HUES64 (cell line): ENCODE measurements around the gene DLG5.

Experiments
- H3K27ac ChIP-seq: 2 replicates; pipeline ENCODE4 v1.7.0; 2013; ENCODE audit warnings: low read depth, low read length, inconsistent platforms
- H3K27me3 ChIP-seq: 2 replicates; pipeline ENCODE4 v1.6.1; 2013; ENCODE audit warnings: mild to moderate bottlenecking, low read length; ENCODE audit not compliant: insufficient read depth
- H3K36me3 ChIP-seq: 2 replicates; pipeline ENCODE4 v1.6.1; 2013; ENCODE audit warnings: mild to moderate bottlenecking, low read length; ENCODE audit not compliant: insufficient read depth
- H3K4me1 ChIP-seq: 2 replicates; pipeline ENCODE4 v1.6.1; 2013; ENCODE audit warnings: mild to moderate bottlenecking, low read length, moderate library complexity; ENCODE audit not compliant: insufficient read depth
- H3K4me3 ChIP-seq: 2 replicates; pipeline ENCODE4 v1.5.1; 2013; ENCODE audit warnings: mild to moderate bottlenecking, low read length, moderate library complexity
- H3K9ac ChIP-seq: 2 replicates; pipeline ENCODE4 v1.6.1; 2013; ENCODE audit warnings: mild to moderate bottlenecking, low read depth, low read length
- H3K9me3 ChIP-seq: 2 replicates; pipeline ENCODE4 v1.6.1; 2013; ENCODE audit warnings: low read depth, low read length; ENCODE audit not compliant: insufficient read depth
- WGBS: fragments of 150-250, 120-280 bp; methylation state at CpG from one replicate; pipeline ENCODE4 v1.1.7; 2013; ENCODE audit warnings: missing lambda C conversion rate; 5-methylcytosine and 5-hydroxymethylcytosine counted together

Gene DLG5

DNA sequence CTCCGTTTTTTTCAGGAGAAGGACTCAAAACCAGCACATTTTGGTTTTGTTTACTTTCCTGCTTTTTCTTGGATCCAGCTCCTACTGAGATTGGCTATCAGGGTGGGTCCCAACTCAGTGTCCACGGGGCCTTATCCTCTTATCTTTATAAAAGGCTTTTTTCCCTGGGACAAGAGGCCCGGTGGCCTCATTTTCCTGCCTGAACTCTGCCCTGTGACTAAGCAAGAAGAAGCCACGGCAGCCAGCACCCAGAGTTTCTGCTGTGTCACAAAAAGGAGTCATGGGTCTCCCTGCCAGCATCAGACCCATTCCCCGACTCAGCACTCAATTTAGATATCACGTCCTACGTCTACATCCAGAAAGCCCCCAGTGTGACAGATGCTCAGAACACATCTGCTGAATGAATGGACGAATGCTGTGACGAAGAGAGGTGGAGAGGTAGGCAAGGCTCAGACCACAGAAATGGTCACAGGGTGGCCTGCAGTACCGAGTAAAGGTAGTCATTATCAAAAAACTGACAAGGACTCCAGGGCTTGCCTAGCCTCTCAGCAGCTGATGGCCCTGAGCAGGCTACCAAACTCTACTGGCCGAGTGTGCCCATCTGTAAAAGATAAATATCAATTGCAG, 16.7 kb downstream of the DLG5 start:
- Histone ChIP-seq H3K4me3 (no peak overlapping the region), H3K27me3 (no peaks in the 10 kb centered on the region), H3K27ac (0 out of 2 replicates have a peak overlapping the region, but pooled peaks have one; percentile 17), H3K4me1 (peaks cover 9% of the 10 kb centered on the region; the same call in 1 of the 2 replicates), H3K36me3 (no peaks in the 10 kb centered on the region), H3K9ac (no peak overlapping the region), H3K9me3 (no peaks in the 10 kb centered on the region)
- 87% methylated on average over 11 of the region's 11 CpGs for WGBS

DNA sequence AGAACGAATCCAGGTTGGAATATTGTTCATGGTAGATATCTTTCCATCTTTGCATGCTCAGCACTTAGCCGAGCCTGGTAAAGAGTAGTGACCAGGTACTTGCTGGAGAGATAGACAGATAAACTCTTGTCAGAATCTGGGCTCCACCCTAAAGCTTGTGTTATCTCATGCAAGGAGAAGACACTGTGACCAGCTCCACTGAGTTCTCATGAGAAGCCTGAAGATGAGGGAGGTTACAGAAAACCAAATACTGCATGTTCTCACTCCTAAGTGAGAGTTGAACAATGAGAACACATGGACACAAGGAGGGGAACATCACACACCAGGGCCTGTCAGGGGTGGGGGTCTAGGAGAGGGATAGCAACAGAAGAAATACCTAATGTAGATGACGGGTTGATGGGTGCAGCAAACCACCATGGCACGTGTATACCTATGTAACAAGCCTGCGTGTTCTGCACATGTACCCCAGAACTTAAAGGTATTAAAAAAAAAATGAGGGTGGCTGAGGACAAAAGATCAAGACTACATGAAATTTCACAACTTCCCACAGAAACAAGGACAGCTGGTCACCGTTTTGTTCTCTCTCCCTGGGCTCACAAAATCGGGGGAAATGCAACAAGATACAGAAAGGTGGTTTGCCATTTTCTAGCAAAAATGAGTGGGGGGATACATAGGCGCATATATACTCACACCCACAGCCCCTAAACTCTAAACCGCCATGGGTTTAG, 17.4 kb downstream of the DLG5 start:
- no peaks in the 10 kb centered on the region for H3K9me3 ChIP-seq
- H3K4me3 ChIP-seq = no peak overlapping the region
- no peak overlapping the region for H3K27ac ChIP-seq
- no peaks in the 10 kb centered on the region for H3K27me3 ChIP-seq
- peaks cover 9% of the 10 kb centered on the region; the same call in 1 of the 2 replicates for H3K4me1 ChIP-seq
- WGBS = 89% methylated on average over 9 of the region's 9 CpGs
- no peak overlapping the region for H3K9ac ChIP-seq
- no peaks in the 10 kb centered on the region for H3K36me3 ChIP-seq

DNA sequence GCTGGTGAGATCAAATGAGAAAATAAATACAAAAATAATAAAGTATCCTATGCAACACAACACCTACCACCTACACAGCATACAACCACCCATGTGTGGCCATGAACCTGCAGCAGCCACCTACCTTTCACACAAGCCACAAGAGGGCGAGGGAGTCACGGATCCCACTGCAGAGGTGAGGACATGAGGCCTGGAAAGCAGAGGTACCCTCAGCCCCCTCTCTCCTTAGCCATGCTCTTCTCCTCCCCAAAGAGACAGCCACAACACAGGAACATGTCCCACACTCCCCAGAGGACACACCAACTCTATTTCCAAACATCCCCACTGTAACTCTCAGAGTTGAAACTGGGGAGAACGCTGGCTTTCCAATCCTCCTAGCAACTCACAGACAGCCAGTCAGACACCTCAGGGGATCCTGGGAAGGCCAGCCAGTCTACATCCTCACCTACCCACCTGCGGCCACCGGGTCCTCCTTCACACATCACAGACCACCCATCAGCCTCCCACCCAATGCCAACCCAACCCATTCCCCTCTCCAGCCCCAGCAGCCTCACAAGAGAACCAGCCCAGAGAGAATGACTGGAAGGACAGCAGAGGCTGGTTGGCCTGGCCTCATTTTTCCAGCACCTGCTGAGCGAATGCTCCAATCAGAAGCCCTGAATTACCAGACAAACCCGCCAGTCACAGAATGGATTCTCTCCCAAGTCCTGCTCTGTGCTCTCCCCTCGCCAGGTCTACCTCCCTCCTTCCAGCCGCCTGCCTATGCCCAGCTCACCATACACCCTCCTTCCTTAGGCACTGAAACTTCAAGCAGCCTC, 18.4 kb downstream of the DLG5 start:
- H3K4me3 ChIP-seq = no peak overlapping the region
- H3K27ac ChIP-seq = no peak overlapping the region
- no peak overlapping the region for H3K9ac ChIP-seq
- no peaks in the 10 kb centered on the region for H3K36me3 ChIP-seq
- no peaks in the 10 kb centered on the region for H3K27me3 ChIP-seq
- 83% methylated on average over 9 of the region's 9 CpGs for WGBS
- peaks cover 9% of the 10 kb centered on the region; the same call in 1 of the 2 replicates for H3K4me1 ChIP-seq
- no peaks in the 10 kb centered on the region for H3K9me3 ChIP-seq

DNA sequence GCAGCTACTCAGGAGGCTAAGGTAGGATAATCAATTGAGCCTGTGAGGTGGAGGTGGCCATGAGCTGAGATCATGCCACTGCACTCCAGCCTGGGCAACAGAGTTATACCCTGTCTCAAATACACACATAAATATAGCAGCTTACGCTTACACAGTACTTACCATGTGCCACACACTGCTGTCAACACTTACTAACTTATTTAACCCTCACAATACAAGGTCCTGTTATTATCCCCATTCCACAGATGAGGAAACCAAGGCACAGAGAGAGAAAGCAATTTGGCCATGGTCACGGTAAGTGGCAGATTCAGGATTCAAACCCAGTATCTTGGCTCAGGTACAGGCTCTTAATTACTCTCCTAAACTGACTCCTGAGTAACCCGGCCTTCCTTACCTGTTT, 19.1 kb downstream of the DLG5 start:
- peaks cover 9% of the 10 kb centered on the region; the same call in 1 of the 2 replicates for H3K4me1 ChIP-seq
- H3K27ac ChIP-seq = no peak overlapping the region
- no peak overlapping the region for H3K4me3 ChIP-seq
- no peaks in the 10 kb centered on the region for H3K27me3 ChIP-seq
- WGBS = 96% methylated on average over 3 of the region's 3 CpGs
- no peaks in the 10 kb centered on the region for H3K36me3 ChIP-seq
- no peak overlapping the region for H3K9ac ChIP-seq
- H3K9me3 ChIP-seq = no peaks in the 10 kb centered on the region

DNA sequence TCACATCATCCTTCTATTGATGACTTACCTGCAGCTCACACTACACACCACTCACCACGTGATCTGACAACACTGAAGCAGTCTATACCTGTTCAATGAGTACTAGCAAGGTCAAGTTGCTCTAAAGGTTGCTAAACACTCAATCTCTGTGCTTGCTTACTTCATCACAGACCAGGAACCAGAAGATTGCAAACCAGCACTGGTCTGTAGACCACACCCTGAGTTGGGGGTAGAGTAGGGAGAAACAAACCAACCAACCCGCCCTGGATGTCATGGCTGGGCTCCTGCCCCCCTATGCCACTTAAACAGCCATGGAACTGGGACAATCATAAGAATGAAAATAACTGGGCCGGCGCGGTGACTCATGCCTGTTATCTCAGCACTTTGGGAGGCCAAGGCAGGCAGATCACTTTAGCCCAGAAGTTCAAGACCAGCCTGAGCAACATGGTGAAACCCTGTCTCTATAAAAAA, 19.6 kb downstream of the DLG5 start:
- no peaks in the 10 kb centered on the region for H3K36me3 ChIP-seq
- no peak overlapping the region for H3K9ac ChIP-seq
- H3K4me1 ChIP-seq = peaks cover 12% of the 10 kb centered on the region; the same call in 1 of the 2 replicates
- 92% methylated on average over 5 of the region's 5 CpGs for WGBS
- H3K4me3 ChIP-seq = no peak overlapping the region
- H3K27me3 ChIP-seq = no peaks in the 10 kb centered on the region
- H3K9me3 ChIP-seq = no peaks in the 10 kb centered on the region
- no peak overlapping the region for H3K27ac ChIP-seq

DNA sequence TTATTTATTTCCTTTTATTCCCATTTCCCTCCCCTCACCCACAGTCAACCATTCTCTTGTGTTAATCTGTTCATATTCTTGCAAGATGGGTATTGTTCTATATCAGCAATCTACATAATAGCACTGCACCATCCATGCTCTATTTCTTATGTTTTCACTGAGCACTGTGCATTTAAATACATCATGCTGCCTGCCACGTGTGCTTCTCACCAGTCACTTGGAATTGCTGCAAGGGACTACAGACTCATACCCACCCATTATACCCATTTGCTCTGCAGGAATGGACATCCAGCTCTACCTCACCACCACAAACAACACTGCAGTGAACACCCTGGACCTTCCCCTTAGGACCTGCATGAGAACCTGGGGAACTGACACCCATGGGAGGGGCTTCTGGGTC, 20.8 kb downstream of the DLG5 start:
- H3K27me3 ChIP-seq = no peaks in the 10 kb centered on the region
- H3K9ac ChIP-seq = no peak overlapping the region
- peaks cover 15% of the 10 kb centered on the region; the same call in 1 of the 2 replicates for H3K4me1 ChIP-seq
- H3K27ac ChIP-seq = no peak overlapping the region
- H3K9me3 ChIP-seq = no peaks in the 10 kb centered on the region
- no peaks in the 10 kb centered on the region for H3K36me3 ChIP-seq
- no peak overlapping the region for H3K4me3 ChIP-seq
- WGBS = 86% methylated on average over 1 of the region's 1 CpG

DNA sequence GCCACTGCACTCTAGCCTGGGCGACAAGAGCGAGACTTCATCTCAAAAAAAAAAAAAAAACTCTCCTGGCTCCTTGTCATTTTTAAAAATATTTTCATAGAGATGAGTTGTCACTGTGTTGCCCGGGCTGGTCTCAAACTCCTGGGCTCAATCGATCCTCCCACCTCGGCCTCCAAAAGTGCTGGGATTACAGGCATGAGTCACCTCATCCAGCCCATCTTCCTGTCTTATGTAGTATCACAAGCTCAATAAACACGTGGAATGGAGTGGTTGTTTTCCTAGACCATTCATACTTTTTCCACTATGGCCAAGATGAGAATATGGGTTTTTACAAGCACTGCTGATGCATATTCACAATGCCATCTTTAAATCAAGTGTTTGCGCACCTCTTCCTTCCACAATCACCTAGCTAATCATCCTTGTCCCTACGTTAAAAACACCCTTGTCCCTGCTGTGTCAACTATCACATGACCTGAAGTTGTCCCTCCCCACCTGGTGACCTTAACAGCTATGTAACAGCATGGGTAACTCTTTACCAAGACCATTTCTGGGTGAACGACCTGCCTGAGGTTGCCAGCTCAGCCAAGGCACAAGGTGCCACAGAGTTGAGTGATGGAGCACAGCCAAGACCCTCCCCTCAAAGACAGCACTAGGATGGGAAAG, 21.3 kb downstream of the DLG5 start:
- Histone ChIP-seq H3K4me3 (no peak overlapping the region), H3K4me1 (peaks cover 14% of the 10 kb centered on the region; the same call in 1 of the 2 replicates), H3K9me3 (no peaks in the 10 kb centered on the region), H3K27ac (no peak overlapping the region), H3K27me3 (no peaks in the 10 kb centered on the region), H3K36me3 (no peaks in the 10 kb centered on the region), H3K9ac (no peak overlapping the region)
- WGBS = 88% methylated on average over 7 of the region's 9 CpGs

DNA sequence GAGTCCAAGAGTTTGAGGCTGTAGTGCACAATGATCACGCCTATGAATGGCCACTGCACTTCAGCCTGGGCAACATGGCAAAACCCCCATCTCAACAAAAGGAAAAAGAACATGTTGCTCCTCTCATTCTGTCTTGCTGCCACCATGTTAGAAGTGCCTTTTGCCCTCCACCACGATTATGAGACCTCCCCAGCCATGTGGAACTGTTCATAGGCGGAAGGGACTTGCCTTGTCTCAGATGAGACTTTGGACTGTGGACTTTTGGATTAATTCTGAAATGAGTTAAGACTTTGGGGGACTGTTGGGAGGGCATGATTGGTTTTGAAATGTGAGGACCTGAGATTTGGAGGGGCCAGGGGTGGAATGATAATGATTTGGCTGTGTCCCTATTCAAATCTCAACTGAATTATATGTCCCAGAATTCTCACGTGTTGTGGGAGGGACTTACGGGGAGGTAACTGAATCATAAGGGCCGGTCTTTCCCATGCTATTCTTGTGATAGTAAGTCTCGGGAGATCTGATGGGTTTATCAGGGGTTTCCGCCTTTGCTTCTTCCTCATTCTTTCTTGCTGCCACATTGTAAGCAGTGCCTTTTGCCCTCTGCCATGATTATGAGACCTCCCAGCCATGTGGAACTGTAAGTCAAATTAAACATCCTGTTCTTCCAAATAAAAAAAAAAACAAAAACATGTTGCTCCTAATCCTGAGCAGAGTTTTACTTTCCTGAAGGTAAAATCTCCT, 22.3 kb downstream of the DLG5 start:
- Histone ChIP-seq H3K36me3 (no peaks in the 10 kb centered on the region), H3K9ac (no peak overlapping the region), H3K9me3 (no peaks in the 10 kb centered on the region), H3K4me1 (peaks cover 7% of the 10 kb centered on the region; the same call in 1 of the 2 replicates), H3K27ac (no peak overlapping the region), H3K4me3 (no peak overlapping the region), H3K27me3 (no peaks in the 10 kb centered on the region)
- 93% methylated on average over 8 of the region's 8 CpGs for WGBS

DNA sequence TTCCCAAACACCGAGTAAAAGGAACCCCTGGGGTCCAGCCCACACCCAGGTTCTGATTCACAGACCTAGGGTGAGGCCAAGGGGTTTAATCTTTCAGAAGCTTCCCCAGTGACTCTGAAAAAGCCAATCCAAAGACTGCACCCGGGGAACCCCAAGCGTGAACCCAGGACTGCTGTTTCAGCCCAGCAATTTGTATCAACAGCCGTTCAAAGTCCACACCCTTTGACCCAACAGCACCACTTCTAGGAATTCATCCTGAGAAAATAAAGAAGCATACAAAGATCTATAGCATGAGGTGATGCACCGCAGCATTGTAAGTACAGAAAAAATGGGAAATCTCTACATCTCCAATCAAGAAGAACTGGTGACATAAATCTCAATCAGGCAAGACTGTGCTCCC, 24.4 kb downstream of the DLG5 start:
- Histone ChIP-seq H3K9ac (no peak overlapping the region), H3K4me1 (peaks cover 19% of the 10 kb centered on the region), H3K27me3 (no peaks in the 10 kb centered on the region), H3K36me3 (no peaks in the 10 kb centered on the region), H3K27ac (no peak overlapping the region), H3K4me3 (no peak overlapping the region), H3K9me3 (no peaks in the 10 kb centered on the region)
- WGBS = 87% methylated on average over 5 of the region's 5 CpGs

DNA sequence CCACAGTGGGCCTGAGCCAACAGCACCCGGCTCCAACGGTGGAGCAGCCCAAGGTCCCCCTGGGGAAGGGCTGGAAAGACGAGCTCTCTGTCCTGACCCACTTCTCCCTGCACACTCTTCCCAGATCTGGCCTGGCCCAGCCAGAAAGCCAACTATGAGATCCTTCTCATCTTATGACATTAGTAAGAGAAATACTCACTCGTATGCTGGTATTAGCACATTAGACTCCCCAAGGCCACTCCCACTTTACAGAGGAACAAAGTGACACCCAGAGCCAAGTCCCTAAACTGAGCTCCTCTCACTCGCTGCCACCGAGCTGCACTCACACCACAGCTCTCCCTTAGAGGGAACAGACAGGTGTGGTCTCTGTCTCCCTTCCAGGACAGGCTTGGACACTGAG, 24.8 kb downstream of the DLG5 start:
- WGBS = 88% methylated on average over 6 of the region's 6 CpGs
- Histone ChIP-seq H3K27ac (no peak overlapping the region), H3K27me3 (no peaks in the 10 kb centered on the region), H3K9me3 (no peaks in the 10 kb centered on the region), H3K4me3 (no peak overlapping the region), H3K36me3 (no peaks in the 10 kb centered on the region), H3K4me1 (peaks cover 19% of the 10 kb centered on the region), H3K9ac (no peak overlapping the region)
